K562 (cell line): Measurements from ENCODE around the gene GINS3. TPM values are rescaled to one million over a fixed set of nuclear protein-coding genes. Genes with fewer than 3 reads are reported as not detected.

ENCODE experiments used
- CEBPB ChIP-seq: fragments of 450-650 bp; IDR thresholded peaks from 2 replicates; pipeline ENCODE4 v1.6.1; 2016; ENCODE audit warnings: missing genetic modification characterization, missing compliant biosample characterization
- CREM ChIP-seq: IDR thresholded peaks from 2 replicates; pipeline ENCODE4 v1.6.1; 2014; ENCODE audit warnings: antibody characterized with exemption, low read depth
- DEAF1 ChIP-seq: fragments of 450-650 bp; formaldehyde crosslinking; IDR thresholded peaks from 2 replicates; pipeline ENCODE4 v1.4.0; 2020; ENCODE audit warnings: mild to moderate bottlenecking, moderate library complexity
- DPF2 ChIP-seq: fragments of 450-650 bp; IDR thresholded peaks from 2 replicates; pipeline ENCODE4 v1.6.1; 2016
- HDAC6 ChIP-seq: IDR thresholded peaks from 2 replicates; pipeline ENCODE4 v1.6.1; 2012; ENCODE audit warnings: low read depth, mild to moderate bottlenecking, control low read depth, inconsistent platforms, low read length, moderate library complexity
- JUNB ChIP-seq: fragments of 450-650 bp; formaldehyde crosslinking; conservative IDR thresholded peaks from 2 replicates; pipeline ENCODE4 v1.4.0; 2020; ENCODE audit warnings: mild to moderate bottlenecking
- MAFK ChIP-seq: IDR thresholded peaks from 2 replicates; pipeline ENCODE4 v1.6.1; 2011; ENCODE audit warnings: low read length, improper control_type of control experiment
- MAZ ChIP-seq, 2 experiments: fragments of 450-650 bp in 1 of 2; sonication (generic) in 1 of 2; formaldehyde crosslinking; IDR thresholded peaks in 1 of 2; conservative IDR thresholded peaks in 1 of 2; 2 replicates each; pipeline versions ENCODE4 v1.4.0 to v1.5.0; 2020; ENCODE audit warnings: mild to moderate bottlenecking in 1 of 2, missing genetic modification reagents in 1 of 2
- PBX2 ChIP-seq, 2 experiments: IDR thresholded peaks in 1 of 2; conservative IDR thresholded peaks in 1 of 2; 2 replicates each; pipeline ENCODE4 v1.6.1; 2016; ENCODE audit warnings: low read depth in 2 of 2, mild to moderate bottlenecking in 1 of 2, missing compliant biosample characterization in 1 of 2, missing genetic modification characterization in 1 of 2, moderate library complexity in 1 of 2
- RAD21 ChIP-seq, 2 experiments: fragments of 250-450 bp in 1 of 2; fragments of 450-650 bp in 1 of 2; sonication (Bioruptor Pico) in 1 of 2; formaldehyde crosslinking in 1 of 2; IDR thresholded peaks in 1 of 2; conservative IDR thresholded peaks in 1 of 2; 2 replicates each; pipeline versions ENCODE4 v1.4.0 to v1.8.0; 2020 to 2022; ENCODE audit warnings: mild to moderate bottlenecking in 2 of 2, moderate library complexity in 1 of 2
- SMAD4 ChIP-seq: fragments of 250-450 bp; sonication (Bioruptor Pico); conservative IDR thresholded peaks from 2 replicates; pipeline ENCODE4 v1.8.0; 2021; ENCODE audit warnings: inconsistent platforms, mild to moderate bottlenecking, moderate library complexity
- SRF ChIP-seq, 2 experiments: fragments of 250-450, 450-650 bp in 1 of 2; sonication (Bioruptor Pico) in 1 of 2; sonication (generic) in 1 of 2; formaldehyde crosslinking; IDR thresholded peaks; 2 replicates each; pipeline versions ENCODE4 v1.5.0 to v1.5.1; 2020 to 2022; ENCODE audit warnings: mild to moderate bottlenecking in 1 of 2, missing genetic modification reagents in 1 of 2
- TCF3 ChIP-seq: sonication (generic); formaldehyde crosslinking; IDR thresholded peaks from 2 replicates; pipeline ENCODE4 v1.4.0; 2020; ENCODE audit warnings: mild to moderate bottlenecking, missing genetic modification reagents
- polyA plus RNA-seq, 8 experiments: library from polyadenylated mRNA; depleted of rRNA in 4 of 8; stranded (reverse) in 5 of 8; unstranded in 3 of 8; fragments of >200 nt; fragmentation: Nextera tagmentation in 2 of 8; fragmentation: Illumina TruSeq in 1 of 8; extraction: Ambion mirVana in 2 of 8; extraction: Trizol in 1 of 8; gene quantifications; 2 replicates each; pipeline versions ENCODE4 v1.2.1 to v1.2.3, GENCODE V29; 2011 to 2014; ENCODE audit warnings: inconsistent platforms in 1 of 8, missing spikeins in 1 of 8
- total RNA-seq, 7 experiments: library from RNA; depleted of rRNA in 6 of 7; stranded (reverse); fragments of >200 nt in 6 of 7; fragmentation: Illumina TruSeq in 2 of 7; extraction: Trizol in 2 of 7; gene quantifications; 2 replicates each; pipeline versions ENCODE4 v1.2.1 to v1.2.3, GENCODE V29; 2011 to 2021; ENCODE audit warnings: low replicate concordance in 1 of 7

Gene GINS3
- total and polyA plus RNA-seq, 9 of the 15 experiments (the other 6 are each of a cell fraction or from before 2014, with no cell fraction given) = 17.8 to 31.9 (median 25.4) TPM

- TF ChIP-seq SMAD4 (CRISPR knock-in tag) (no peak), CREM (peak; percentile 30; the same call in 1 of the 2 replicates), TCF3 (CRISPR knock-in tag) (peak; percentile 61), SRF (CRISPR knock-in tag; IDR thresholded peaks at IDR 0.05) (peak in 1 of 2 experiments; percentile 30; a peak in 1 of 4 replicates), HDAC6 (no peak), MAFK (0 out of 2 replicates have a peak, but pooled peaks have one; percentile 3), MAZ (CRISPR knock-in tag; conservative IDR thresholded peaks at IDR 0.05 in 1 of 2, IDR thresholded peaks at IDR 0.05 in 1 of 2) (peak in 1 of 2 experiments; percentile 40; a peak in 1 of 4 replicates), JUNB (no peak), CEBPB (tag) (no peak), DEAF1 (CRISPR knock-in tag) (peak; percentile 33; the same call in 1 of the 2 replicates), RAD21 (CRISPR knock-in tag; conservative IDR thresholded peaks at IDR 0.05 in 1 of 2, IDR thresholded peaks at IDR 0.05 in 1 of 2) (peak; percentile 46 to 51; a peak in 3 of 4 replicates), DPF2 (peak; percentile 54), PBX2 (CRISPR knock-in tag; IDR thresholded peaks at IDR 0.05; ENCODE audit: low read depth) (no peak), PBX2 (tag; conservative IDR thresholded peaks at IDR 0.05; ENCODE audit: low read depth) (peak; percentile 97)
Measured at GRCh38 chr16:58451945-58452401, 59.7 kb downstream of the GINS3 start (continued).
